HUES6 (cell line): ENCODE data around the gene PPP2R2D.
A peak's percentile ranks its signal among the peaks of the same experiment; 100 is the strongest.

Experiments used
- H3K27ac ChIP-seq: 2 replicates; pipeline ENCODE4 v1.7.0; 2013; ENCODE audit warnings: low read depth, mild to moderate bottlenecking, low read length, inconsistent platforms
- H3K27me3 ChIP-seq: 2 replicates; pipeline ENCODE4 v1.6.1; 2013; ENCODE audit warnings: low read length; ENCODE audit not compliant: control insufficient read depth, insufficient read depth
- H3K36me3 ChIP-seq: 2 replicates; pipeline ENCODE4 v1.6.1; 2013; ENCODE audit warnings: low read length; ENCODE audit not compliant: control insufficient read depth, insufficient read depth
- H3K4me1 ChIP-seq: 2 replicates; pipeline ENCODE4 v1.6.1; 2013; ENCODE audit warnings: low read length; ENCODE audit not compliant: control insufficient read depth, insufficient read depth
- H3K4me3 ChIP-seq: 2 replicates; pipeline ENCODE4 v1.5.1; 2013; ENCODE audit warnings: low read depth, low read length
- H3K9ac ChIP-seq: one replicate; pipeline ENCODE4 v1.6.1; 2013; ENCODE audit warnings: mild to moderate bottlenecking, low read length
- H3K9me3 ChIP-seq: 2 replicates; pipeline ENCODE4 v1.6.1; 2013; ENCODE audit warnings: low read depth, low read length; ENCODE audit not compliant: control insufficient read depth, insufficient read depth

The PPP2R2D gene

DNA sequence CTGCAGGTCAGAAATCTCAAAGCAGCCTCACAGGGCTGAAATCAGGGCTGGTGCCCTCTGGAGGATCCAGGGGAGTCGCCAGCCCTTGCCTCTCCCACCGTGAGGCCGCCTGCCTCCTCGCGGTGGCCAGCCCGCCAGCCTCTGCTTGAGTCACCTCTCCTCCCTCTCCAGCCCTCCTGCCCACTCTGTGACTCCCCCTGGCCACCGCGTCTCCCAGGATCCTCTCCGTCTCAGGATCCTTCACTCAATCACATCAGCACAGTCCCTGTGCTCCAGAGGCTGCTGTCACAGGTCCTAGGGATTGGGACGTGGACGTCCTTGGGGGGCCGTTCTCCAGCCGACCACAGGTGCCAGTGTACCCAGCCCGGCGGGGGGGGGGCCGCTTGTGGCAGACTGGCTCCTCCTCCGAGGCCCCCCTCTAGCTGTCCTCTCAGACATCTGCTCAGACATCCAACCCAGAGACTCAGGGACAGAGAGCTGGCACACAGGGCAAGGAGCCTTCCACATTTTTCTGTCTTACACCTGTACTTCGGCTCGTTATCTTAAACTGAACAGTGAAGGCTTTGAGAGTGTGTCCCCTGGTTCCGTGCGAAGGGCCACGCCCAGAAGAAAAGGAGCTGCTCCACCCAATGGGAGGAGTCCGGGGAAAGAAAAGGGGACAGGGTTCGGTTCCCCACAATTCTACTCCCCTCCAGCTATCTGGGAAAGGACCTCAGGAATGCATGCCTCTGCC is 9.4 kb upstream of the PPP2R2D start:
- no peak overlapping the region for H3K9ac ChIP-seq
- peaks cover 6% of the 10 kb centered on the region; the same call in 1 of the 2 replicates for H3K4me1 ChIP-seq
- H3K27me3 ChIP-seq, result no peaks in the 10 kb centered on the region
- no peaks in the 10 kb centered on the region for H3K36me3 ChIP-seq
- H3K27ac ChIP-seq, result no peak overlapping the region
- H3K9me3 ChIP-seq, result no peaks in the 10 kb centered on the region
- no peak overlapping the region for H3K4me3 ChIP-seq

DNA sequence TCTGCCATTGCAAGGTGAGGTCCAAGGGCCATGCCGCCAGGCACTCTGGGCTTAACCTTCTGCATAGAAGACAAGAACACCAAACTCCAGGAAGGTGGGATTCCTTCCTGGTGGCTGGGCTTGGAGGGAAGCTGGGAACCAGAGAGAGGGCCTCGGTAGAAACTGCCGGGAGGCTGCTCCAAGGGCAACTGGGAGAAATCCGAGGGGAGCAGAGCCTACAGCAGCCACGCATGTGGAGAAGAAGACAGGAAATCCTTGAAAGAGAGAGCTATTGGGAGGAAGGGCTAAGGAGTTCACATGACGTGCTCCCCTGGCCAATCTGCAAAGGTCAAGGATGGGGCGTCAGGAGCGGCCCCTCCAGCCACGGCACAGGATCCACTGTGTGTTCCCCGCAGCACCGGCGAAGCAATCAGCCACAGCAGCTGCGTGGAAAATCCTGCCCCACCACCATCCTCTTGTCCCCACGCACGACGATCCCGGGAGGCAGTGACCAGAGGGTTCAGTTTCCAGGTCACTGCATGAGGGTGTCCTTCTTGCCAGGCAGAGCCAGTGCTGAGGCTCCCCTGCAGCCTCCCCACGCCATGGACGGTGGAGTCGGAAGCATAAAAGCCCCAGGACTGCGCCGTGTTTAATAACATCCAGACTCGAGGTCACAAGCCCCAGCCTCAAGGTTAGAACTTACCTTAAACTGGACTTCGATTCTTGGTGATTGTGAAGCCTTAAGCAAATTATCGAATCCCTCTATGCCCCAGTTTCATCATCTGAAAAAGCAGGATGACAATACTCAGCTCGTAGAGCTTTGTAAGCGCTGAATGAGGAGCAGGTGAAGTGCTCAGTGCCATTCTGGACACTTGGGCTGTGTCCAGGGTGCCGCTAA is 8.6 kb upstream of the PPP2R2D start:
- H3K4me3 ChIP-seq, result no peak overlapping the region
- H3K27me3 ChIP-seq, result no peaks in the 10 kb centered on the region
- no peaks in the 10 kb centered on the region for H3K36me3 ChIP-seq
- H3K9me3 ChIP-seq, result no peaks in the 10 kb centered on the region
- no peak overlapping the region for H3K9ac ChIP-seq
- H3K4me1 ChIP-seq, result peaks cover 6% of the 10 kb centered on the region; the same call in 1 of the 2 replicates
- H3K27ac ChIP-seq, result no peak overlapping the region

DNA sequence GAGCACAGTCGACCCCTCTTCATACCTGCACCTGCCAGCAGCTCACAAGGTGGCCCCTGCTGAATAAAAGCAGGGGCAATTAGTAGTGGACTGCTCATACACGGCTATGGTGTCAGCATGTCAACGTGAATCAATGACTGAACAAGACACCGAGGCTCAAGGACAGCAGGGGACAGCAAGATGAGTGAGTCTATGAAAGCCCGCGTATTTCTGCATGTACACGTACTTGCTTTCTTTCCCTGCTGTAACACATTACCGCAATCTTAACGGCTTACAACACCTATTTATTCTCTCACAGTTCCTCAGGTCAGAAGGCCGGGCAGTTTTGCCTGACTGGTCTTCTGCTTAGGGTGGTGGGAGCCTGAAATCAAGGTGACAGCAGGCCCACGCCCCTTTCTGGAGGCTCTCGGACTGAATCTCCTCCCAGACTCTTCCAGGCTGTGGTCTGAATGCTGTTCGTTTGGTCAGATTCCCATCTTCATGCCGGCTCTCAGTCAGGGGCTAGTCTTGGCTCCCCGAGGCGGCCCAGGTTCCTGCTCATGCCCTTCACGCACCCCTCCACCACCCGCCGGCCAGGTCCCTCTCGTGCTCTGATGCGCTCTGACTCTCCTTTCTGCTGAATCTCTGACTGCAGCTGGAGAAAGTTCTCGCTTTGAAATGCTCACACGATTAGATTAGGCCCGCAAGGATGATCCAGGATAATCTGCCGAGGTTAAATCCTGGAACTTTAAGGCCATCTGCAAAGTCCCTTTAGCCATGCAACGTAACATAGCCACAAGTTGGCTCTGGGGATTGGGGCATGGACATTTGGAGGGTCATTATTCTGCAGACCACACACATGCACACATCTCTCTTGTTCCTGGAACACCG is 7.8 kb upstream of the PPP2R2D start:
- Histone ChIP-seq H3K4me3 (no peak overlapping the region), H3K9me3 (no peaks in the 10 kb centered on the region), H3K4me1 (peaks cover 6% of the 10 kb centered on the region; the same call in 1 of the 2 replicates), H3K27me3 (no peaks in the 10 kb centered on the region; the same call in 1 of the 2 replicates), H3K9ac (no peak overlapping the region), H3K36me3 (no peaks in the 10 kb centered on the region), H3K27ac (no peak overlapping the region)

DNA sequence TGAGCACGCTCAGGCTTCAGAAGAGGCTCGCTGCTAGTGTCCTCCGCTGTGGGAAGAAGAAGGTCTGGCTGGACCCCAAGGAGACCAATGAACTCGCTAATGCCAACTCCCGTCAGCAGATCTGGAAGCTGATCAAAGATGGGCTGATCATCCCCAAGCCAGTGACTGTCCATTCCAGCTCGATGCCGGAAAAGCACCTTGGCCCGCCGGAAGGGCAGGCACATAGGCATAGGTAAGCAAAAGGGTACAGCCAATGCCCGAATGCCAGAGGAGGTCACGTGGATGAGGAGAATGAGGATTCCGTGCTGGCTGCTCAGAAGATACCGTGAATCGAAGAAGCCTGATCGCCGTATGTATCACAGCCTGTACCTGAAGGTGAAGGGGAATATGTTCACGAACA is 5.7 kb upstream of the PPP2R2D start:
- H3K9ac ChIP-seq, result no peak overlapping the region
- no peak overlapping the region for H3K4me3 ChIP-seq
- H3K9me3 ChIP-seq, result no peaks in the 10 kb centered on the region
- peaks cover 10% of the 10 kb centered on the region; the same call in 1 of the 2 replicates for H3K4me1 ChIP-seq
- H3K36me3 ChIP-seq, result no peaks in the 10 kb centered on the region
- no peak overlapping the region for H3K27ac ChIP-seq
- peaks cover 16% of the 10 kb centered on the region for H3K27me3 ChIP-seq

DNA sequence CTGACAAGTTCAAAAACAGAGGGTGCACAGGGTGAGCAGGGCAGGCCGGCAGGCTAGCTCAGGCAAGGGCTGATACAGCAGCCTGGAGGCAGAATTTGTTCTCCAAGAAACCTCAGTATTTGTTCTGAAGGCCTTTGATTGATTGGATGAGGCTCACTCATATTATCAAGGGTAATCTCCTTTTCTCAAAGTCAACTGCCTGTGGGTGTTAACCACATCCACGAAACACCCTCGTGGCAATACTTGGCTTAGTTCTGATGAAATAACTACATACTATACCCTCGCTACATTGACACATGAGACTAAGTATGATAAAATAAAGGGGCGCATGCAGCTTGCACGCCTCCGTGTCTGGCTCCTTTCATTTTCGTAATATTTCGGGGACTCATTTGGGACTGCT is 4.4 kb upstream of the PPP2R2D start:
- H3K36me3 ChIP-seq, result no peaks in the 10 kb centered on the region
- H3K27me3 ChIP-seq, result peaks cover 16% of the 10 kb centered on the region
- no peak overlapping the region for H3K27ac ChIP-seq
- H3K4me3 ChIP-seq, result no peak overlapping the region
- H3K4me1 ChIP-seq, result peaks cover 4% of the 10 kb centered on the region; the same call in 1 of the 2 replicates
- H3K9me3 ChIP-seq, result no peaks in the 10 kb centered on the region
- peak overlapping the region; percentile 21 for H3K9ac ChIP-seq

DNA sequence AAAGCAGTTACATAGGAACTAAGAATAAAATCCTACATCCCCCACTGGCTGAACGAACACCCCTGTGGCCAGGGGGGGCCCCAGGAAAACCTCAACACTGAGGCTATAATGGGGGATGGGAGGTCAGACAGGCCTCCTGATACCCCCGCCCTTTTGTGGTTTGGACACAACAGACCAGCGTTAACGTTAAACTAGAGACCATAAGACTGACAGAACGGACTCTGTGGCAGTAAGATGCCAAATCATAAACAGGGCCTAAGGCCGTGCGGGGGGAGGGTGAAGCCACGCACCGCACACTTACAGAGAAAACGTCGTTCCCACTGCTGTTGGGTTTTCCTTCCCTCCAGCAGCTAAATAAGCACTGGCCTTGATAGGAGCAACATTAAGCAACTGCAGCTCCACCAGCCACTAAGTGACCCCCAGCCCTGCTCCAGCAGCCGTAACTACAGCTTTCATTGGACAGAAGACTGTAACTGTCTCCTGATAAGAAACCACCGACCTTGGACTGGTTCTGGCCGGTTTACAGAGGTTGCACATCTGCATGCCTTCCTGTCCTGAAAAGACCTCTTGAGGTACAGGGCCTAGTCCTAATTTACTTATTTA is 3.4 kb upstream of the PPP2R2D start:
- Histone ChIP-seq H3K36me3 (no peaks in the 10 kb centered on the region), H3K4me1 (peaks cover 8% of the 10 kb centered on the region), H3K27me3 (peaks cover 16% of the 10 kb centered on the region), H3K27ac (no peak overlapping the region), H3K9ac (no peak overlapping the region), H3K4me3 (no peak overlapping the region), H3K9me3 (no peaks in the 10 kb centered on the region)

DNA sequence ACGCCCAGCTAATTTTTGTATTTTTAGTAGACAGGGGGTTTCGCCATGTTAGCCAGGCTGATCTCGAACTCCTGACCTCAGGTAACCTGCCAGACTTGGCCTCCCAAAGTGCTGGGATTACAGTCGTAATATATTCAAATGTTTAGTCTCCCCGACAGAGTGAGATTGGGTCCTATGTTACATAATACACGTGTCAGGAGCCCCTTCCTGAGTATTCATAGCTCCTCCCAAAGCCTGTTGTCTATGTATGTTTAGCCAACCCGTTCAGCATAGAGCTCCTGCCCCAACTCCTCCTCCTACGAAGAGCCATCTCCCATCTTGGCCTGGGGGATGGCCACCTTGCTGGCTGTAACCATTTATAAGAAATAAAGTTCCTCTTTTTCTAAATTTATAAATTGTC is 2.7 kb upstream of the PPP2R2D start:
- Histone ChIP-seq H3K9me3 (no peaks in the 10 kb centered on the region), H3K9ac (no peak overlapping the region), H3K27me3 (peaks cover 16% of the 10 kb centered on the region), H3K4me3 (no peak overlapping the region), H3K36me3 (no peaks in the 10 kb centered on the region), H3K4me1 (peaks cover 11% of the 10 kb centered on the region), H3K27ac (no peak overlapping the region)

DNA sequence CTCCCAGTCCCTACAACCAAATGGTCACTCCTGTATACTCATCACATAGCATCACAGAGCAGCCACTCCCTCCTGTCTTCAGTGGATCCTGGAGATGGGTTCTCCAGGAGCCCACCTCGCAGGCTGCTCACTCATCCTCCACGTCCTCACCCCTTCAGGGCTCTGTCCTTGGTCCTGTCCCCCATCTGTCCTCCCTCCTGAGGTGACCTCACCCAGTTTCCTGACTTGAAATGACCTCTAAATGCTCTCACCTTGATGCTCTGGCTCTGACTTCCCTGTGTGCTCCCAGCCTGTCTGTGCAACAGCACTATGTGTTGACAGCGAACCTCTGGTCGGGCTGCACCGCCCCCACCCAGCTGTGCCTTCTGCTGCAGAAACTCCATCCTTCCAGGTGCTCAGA is 2.1 kb upstream of the PPP2R2D start:
- Histone ChIP-seq H3K4me1 (peaks cover 14% of the 10 kb centered on the region), H3K36me3 (no peaks in the 10 kb centered on the region), H3K27me3 (peaks cover 16% of the 10 kb centered on the region), H3K4me3 (no peak overlapping the region), H3K9me3 (no peaks in the 10 kb centered on the region), H3K9ac (no peak overlapping the region), H3K27ac (no peak overlapping the region)

DNA sequence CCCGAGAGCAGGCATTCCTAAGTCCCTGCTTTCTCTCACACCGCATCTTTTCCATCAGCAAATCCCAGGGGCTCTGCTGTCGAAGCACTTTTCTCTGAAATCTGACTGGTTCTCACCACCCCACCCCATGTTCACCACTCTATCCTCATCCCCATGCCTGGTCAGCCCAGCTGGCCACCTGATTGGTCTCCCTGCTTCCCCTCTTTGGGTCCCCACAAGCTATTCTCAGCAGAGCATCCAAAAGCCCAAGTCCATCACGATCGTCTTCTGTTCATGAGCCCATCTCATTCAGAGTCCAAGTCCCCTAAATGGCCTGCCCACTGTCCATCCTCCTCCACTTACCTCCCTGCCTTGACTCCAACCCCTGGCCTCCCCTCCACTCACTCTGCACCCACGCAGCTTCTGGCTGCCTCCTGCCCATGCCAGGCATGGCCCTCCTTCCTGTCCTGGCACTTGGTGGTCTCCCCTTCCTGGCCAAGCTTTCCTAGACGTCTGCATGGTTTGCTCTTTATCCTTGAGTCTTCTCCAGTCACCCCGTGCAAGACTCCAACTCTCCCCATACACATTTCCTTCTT is 1.6 kb upstream of the PPP2R2D start:
- Histone ChIP-seq H3K27me3 (peaks cover 16% of the 10 kb centered on the region), H3K4me1 (peaks cover 15% of the 10 kb centered on the region), H3K9ac (no peak overlapping the region), H3K4me3 (no peak overlapping the region; the same call in 1 of the 2 replicates), H3K27ac (no peak overlapping the region), H3K9me3 (no peaks in the 10 kb centered on the region), H3K36me3 (no peaks in the 10 kb centered on the region)

DNA sequence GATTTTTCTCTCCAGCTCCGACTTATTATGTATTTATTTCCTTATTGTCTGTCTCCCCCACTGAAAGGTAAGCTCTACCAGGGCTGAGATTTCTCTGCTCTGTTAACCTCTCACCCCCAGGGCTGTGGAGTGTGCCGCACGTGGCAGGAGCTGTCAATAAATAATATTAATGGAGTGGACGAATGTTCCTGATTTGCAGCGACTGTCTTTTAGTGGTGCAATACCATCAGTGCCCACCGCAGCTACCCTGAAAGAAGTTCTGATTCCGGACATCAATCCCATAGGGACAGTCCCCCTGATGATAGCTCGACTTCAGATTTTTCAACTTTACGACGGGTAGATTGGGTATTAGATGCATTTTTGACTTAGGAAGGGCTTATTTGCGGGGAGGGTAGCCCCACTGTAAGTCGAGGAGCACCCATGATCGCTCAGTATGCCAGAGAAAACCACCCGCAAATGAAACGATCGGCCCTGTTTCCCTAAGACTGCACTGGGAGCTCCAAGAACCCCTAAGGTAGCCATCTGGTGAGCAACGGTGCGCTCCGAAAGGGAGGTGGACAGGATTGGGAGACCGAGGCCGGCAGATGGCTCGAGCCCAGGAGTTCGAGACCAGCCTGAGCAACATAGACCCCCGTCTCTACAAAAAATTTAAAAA is 986 bp upstream of the PPP2R2D start:
- H3K27ac ChIP-seq, result peak overlapping the region; percentile 87

More for the DNA sequence above, 986 bp upstream of the PPP2R2D start:
- Histone ChIP-seq H3K9me3 (no peaks in the 10 kb centered on the region), H3K4me3 (peak overlapping the region; percentile 80), H3K36me3 (no peaks in the 10 kb centered on the region), H3K27me3 (peaks cover 16% of the 10 kb centered on the region), H3K9ac (peak overlapping the region; percentile 87), H3K4me1 (peaks cover 15% of the 10 kb centered on the region)
